Measurements from ENCODE around the gene TOGARAM2.

TOGARAM2 gene

GRCh38 chr2:28997237-28997846 is 16.2 kb downstream of the TOGARAM2 start:
- in situ Hi-C loops (cut with MboI; ENCODE audit: low sequenced_read_pairs), result no loop called here

- in situ Hi-C loops (cut with MboI; ENCODE audit: low sequenced_read_pairs), result no loop called here
These were observed 17.0 kb downstream of the TOGARAM2 start for GRCh38 chr2:28997847-28998735.

- in situ Hi-C loops (cut with MboI; ENCODE audit: low sequenced_read_pairs), result no loop called here
These were observed 19.4 kb downstream of the TOGARAM2 start for GRCh38 chr2:29000481-29000880.

- in situ Hi-C loops (cut with MboI; ENCODE audit: low sequenced_read_pairs), result no loop called here
These were observed 19.9 kb downstream of the TOGARAM2 start for GRCh38 chr2:29000956-29001355.

- in situ Hi-C loops (cut with MboI; ENCODE audit: low sequenced_read_pairs), result no loop called here
These were observed 20.7 kb downstream of the TOGARAM2 start for GRCh38 chr2:29001806-29002205.

- in situ Hi-C loops (cut with MboI; ENCODE audit: low sequenced_read_pairs), result no loop called here
These were observed 23.7 kb downstream of the TOGARAM2 start for GRCh38 chr2:29004755-29005154.

- in situ Hi-C loops (cut with MboI; ENCODE audit: low sequenced_read_pairs), result no loop called here
These were observed 24.2 kb downstream of the TOGARAM2 start for GRCh38 chr2:29005331-29005730.

GRCh38 chr2:29006092-29006979 is 25.2 kb downstream of the TOGARAM2 start:
- in situ Hi-C loops (cut with MboI; ENCODE audit: low sequenced_read_pairs), result no loop called here

GRCh38 chr2:29006980-29007301 is 25.8 kb downstream of the TOGARAM2 start:
- in situ Hi-C loops (cut with MboI; ENCODE audit: low sequenced_read_pairs), result no loop called here

- in situ Hi-C loops (cut with MboI; ENCODE audit: low sequenced_read_pairs), result no loop called here
These were observed 28.2 kb downstream of the TOGARAM2 start for GRCh38 chr2:29009270-29009669.

GRCh38 chr2:29009711-29010677 is 28.9 kb downstream of the TOGARAM2 start:
- in situ Hi-C loops (cut with MboI; ENCODE audit: low sequenced_read_pairs), result loop anchor here (5.0 kb wide), 1 partner anchor 48 kb away; no protein-coding TSS in a partner anchor

GRCh38 chr2:29010946-29011345 is 29.8 kb downstream of the TOGARAM2 start:
- in situ Hi-C loops (cut with MboI; ENCODE audit: low sequenced_read_pairs), result loop anchor here (5.0 kb wide), 1 partner anchor 49 kb away; no protein-coding TSS in a partner anchor

GRCh38 chr2:29011418-29012060 is 30.4 kb downstream of the TOGARAM2 start:
- in situ Hi-C loops (cut with MboI; ENCODE audit: low sequenced_read_pairs), result loop anchor here (5.0 kb wide), 1 partner anchor 49 kb away; no protein-coding TSS in a partner anchor

GRCh38 chr2:29012211-29012681 is 31.1 kb downstream of the TOGARAM2 start:
- in situ Hi-C loops (cut with MboI; ENCODE audit: low sequenced_read_pairs), result loop anchor here (5.0 kb wide), 1 partner anchor 50 kb away; no protein-coding TSS in a partner anchor

- in situ Hi-C loops (cut with MboI; ENCODE audit: low sequenced_read_pairs), result loop anchor here (5.0 kb wide), 1 partner anchor 51 kb away; no protein-coding TSS in a partner anchor
These were observed 32.1 kb downstream of the TOGARAM2 start for GRCh38 chr2:29013057-29013780.

- in situ Hi-C loops (cut with MboI; ENCODE audit: low sequenced_read_pairs), result loop anchor here (5.0 kb wide), 1 partner anchor 52 kb away; no protein-coding TSS in a partner anchor
These were observed 33.2 kb downstream of the TOGARAM2 start for GRCh38 chr2:29014331-29014730.

GRCh38 chr2:29014811-29015421 is 33.8 kb downstream of the TOGARAM2 start:
- in situ Hi-C loops (cut with MboI; ENCODE audit: low sequenced_read_pairs), result loop anchor here (5.0 kb wide), 1 partner anchor 53 kb away; no protein-coding TSS in a partner anchor

All from HL-60/S4 (cell line).